GM18499 (cell line): ENCODE measurements around the gene ME2.
"Not testable (repeated sequence)": the region's sequence is repeated elsewhere in the genome, so short reads cannot be mapped to it uniquely, and the experiment has no call there.

ENCODE experiments used
- ATAC-seq: cut with Tn5 transposase; IDR thresholded peaks from one replicate; pipeline ENCODE4 v1.9.1; 2021; ENCODE audit warnings: moderate number of reproducible peaks; ENCODE audit not compliant: insufficient read depth, unreplicated experiment

The ME2 gene

DNA sequence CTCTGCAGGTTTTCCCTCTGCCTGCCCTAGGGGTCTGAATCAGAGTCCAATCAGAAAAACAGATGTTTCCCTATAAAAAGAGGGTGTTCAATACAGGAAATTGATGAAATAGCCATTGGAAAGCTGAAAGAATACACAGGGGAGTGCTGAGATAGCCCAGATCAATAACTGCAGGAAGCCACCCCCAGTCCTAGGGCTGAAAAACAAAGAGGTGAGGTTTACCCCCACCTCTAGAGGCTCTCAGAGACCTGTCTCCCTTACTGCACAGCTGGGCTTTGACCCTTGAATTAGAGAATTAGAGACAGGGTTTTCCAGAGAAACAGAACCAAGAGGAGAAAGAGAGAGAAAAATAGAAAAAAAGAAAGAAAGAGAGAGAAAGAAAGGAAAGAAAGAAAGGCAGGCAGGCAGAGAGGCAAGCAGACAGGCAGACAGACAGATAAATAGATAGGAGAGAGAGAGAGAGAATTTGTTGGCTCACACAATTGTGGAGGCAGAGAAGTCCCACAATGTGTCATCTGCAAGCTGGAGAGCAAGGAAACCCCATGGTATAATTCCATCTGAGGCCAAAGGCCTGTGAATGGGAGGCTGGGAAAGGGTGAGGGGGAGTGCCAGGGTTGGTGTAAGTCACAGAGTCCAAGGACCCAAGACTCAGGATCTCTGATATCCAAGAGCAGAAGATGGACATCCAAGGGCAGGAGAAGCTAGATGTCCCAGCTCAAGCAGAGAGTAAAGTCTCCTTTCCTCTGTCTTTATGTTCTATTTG is 18.9 kb upstream of the ME2 start:
- ATAC-seq: no peak

GRCh38 chr18:50861617-50862016 is 17.3 kb upstream of the ME2 start:
- no peak for ATAC-seq

- ATAC-seq: no peak
These were observed 16.5 kb upstream of the ME2 start for GRCh38 chr18:50862401-50862800.

DNA sequence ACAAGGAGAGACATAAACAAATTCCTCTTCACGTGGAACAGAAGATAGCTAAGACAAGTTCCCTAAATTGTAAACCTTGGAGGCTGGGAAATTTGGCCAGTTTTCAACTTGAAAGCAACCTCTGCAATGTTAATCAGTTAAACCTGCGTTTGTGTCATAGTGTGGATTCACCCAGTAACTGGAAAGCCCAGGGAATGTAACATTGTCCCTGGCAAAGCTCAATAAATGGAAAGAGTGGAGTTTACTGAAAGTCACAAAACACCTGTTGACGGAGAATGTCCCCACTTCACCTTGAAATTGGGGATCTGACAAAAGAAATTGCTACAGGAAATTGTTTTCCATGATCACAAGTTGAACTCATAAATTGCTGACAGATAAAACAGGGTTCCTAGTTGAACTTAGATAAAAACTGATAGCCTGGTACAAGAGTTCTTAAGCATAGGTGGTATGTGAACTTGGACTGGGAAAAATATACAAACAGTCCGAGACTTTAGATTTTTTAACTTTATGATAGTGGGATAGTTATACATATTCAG is 15.0 kb upstream of the ME2 start:
- no peak for ATAC-seq

GRCh38 chr18:50866765-50867164 is 12.2 kb upstream of the ME2 start:
- no peak for ATAC-seq

- no peak for ATAC-seq
These were observed 9.8 kb upstream of the ME2 start for GRCh38 chr18:50869150-50869549.

GRCh38 chr18:50870138-50870845 is 8.6 kb upstream of the ME2 start:
- no peak for ATAC-seq

DNA sequence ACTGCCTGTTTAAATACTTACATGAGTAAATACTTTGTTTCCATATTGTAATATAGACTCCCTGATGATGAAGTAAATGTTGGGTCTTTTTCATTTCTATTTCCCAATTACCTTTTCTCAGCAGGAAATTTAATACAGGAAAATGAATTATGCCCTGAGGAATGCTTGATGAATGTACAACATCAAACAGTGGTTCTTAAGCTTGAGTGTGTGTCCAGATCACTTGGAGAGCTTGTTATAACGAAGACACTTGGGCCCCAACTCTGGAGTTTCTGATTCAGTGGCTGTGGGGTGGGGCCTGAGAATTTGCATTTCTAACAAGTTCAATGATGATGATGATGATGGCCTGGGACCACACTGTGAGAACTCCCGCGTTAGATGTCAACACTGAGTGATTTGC is 7.1 kb upstream of the ME2 start:
- no peak for ATAC-seq

- no peak for ATAC-seq
These were observed 2.9 kb upstream of the ME2 start for GRCh38 chr18:50875966-50876536.

- ATAC-seq: no peak
These were observed 1.2 kb upstream of the ME2 start for GRCh38 chr18:50877545-50878265.

DNA sequence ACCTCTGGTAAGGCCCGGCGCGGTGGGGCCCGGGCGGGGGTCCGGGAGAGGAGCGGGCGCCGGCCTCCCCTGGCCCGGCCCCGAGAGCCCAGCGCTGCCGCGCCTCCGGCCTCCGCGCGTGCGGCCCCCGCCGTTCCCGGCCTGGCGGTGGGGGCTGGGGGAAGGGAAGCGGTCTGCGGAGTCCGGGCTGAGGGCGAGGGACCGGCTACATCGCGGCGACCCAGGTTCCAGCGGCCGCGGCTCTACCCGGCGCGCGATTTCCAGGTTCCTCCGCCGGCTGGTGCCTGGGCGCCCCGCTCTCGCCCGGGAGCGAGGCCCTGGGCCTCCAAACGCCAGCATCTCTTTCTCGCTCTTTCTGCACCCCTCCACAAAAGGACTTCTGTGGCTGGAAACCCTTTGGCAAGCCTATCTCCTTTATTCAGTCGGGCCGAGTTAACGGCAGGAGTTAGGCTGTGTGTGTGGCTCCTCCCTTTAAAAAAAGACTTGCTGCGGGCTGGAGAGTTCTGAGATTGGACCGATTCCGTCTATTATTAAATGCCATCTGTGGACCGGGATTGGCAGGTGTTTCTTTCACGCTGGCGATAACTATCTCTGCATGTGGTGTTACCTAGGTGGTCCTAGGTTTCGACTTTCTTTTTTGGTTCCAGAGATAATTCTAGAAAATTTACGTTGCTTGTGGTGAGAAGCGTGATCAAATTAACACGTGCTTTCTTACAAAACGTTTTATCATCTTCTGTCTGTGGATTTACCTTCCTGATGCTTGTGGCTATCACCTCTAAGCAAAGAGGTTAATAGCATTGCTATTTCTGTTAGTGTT is 592 bp downstream of the ME2 start:
- peak; percentile 5 for ATAC-seq

GRCh38 chr18:50880119-50880465 is 1.2 kb downstream of the ME2 start:
- ATAC-seq: no peak

GRCh38 chr18:50880944-50881343 is 2.0 kb downstream of the ME2 start:
- not testable (repeated sequence) for ATAC-seq

DNA sequence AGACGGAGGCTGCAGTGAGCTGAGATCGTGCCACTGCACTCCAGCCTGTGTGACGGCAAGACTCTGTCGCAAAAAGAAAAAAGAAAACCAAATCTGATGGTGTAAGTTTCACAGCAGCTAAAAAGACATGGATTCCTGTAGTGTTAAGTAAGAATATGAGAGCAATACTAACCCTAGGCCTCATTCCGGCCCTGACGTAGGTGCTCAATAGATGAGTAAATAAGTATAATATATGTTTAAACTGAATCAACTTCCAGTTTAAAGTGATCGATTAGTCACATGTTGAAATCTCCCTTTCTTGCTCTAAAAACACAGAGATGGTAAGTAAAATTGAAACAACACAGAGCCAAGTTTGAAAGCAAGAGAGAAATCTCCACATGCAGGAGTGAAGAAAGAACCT is 8.0 kb downstream of the ME2 start:
- ATAC-seq: no peak

DNA sequence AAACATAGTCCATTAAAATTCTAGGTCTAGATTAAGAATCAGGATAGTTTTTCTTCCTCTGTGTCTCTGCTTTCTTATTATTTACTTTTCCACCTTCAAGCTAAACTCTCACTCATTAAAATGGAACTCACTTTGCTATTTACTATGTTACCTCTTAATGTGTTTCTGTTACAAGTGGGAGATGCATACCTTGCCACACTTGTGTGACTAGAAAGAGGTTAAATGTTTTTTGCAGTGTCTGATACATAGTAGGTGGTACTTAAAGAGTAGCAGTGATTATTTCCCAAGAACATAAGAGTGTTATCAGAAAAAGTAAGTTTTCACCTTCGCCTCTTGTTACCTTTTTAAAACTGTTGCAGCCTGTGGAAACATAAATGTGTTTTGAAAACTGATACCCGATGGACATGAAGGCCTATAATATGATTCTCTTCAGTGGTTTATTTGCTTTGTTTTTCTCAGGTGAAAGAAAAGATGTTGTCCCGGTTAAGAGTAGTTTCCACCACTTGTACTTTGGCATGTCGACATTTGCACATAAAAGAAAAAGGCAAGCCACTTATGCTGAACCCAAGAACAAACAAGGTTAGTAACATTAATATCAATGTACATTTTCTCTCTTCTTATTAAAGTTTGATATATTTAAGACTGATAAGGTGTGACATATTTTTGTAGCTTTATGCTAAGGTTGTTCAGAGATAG is 16.6 kb downstream of the ME2 start:
- ATAC-seq: no peak

GRCh38 chr18:50896093-50896492 is 17.2 kb downstream of the ME2 start:
- no peak for ATAC-seq

DNA sequence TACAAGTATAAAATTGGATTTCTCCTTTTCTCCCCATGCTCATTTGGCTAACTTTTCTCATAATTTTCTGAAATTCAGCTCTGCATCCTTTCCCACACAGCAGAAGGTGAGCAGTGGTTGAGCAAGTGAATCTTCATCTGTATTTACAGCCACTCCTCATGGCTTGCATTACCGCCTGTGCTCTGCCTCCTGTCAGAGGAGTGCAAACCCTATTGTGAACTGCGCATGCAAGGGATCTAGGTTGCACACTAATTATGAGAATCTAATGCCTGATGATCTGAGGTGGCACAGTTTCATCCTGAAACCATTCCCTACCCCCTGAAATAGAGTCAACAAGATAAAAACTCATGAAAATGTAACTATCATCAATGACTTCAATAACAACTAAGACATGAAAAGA is 20.0 kb downstream of the ME2 start:
- ATAC-seq: no peak

DNA sequence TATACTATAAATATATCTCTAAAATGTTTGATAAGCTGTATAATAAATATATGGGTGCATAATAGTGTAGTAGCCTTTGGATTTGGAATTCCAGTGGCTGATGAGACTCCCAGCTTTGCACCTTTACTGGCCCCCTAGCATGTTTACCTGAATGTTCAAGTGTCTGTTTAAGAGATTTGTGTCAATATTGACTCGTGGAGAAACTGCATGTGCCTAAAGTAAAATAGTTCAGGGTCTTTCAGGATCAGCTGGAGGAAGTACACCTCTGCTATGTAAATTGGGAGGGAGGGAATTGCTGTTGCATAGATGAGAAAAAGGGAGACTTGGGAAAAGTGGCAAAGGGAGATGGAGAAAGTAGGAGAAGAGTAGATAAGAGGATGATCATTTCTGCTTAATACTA is 23.9 kb downstream of the ME2 start:
- ATAC-seq: no peak

DNA sequence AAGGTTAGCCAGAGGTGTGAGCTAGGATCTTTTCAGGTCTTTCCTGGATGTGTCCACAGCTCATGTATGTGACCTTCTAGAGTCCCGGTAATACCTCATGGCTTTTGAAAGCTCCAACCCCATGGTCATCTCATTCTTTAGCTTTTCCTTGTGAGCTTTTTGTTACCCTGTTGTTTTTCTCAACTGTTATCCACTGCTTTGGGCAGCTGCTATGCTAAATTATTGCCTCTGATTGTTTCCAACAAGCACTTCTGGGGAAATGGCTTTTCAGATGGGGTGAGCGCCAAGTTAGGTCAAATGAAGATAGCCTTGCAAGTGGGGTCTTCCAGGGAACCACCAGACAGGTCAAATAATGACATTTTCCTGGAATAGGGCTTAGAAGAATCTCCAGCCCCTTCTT is 27.9 kb downstream of the ME2 start:
- no peak for ATAC-seq
